ENCODE results near the gene LPIN2.

LPIN2 gene

DNA sequence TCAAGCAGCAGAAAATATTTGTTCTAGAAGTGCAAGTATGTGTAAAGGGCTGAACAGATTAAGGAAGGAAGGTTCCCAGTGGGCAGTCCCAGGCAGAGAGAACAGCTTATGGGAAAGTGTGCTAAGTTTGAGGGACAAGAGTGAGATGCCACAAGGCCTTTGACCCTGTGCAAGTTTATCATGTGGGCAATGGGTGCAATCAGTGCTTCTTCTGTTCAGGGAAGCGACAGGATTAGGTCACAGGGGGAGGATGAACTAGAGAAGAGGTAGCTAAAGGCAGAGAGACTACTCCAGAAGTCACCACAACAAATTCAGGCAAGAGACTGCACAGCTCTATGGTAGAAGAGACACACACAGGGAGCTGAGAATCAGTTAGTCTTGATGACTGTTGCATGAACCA, 44.3 kb downstream of the LPIN2 start:
- no peak overlapping the region for H3K4me3 ChIP-seq (replicated peaks; ENCODE audit: low read depth, low read length)
- TF ChIP-seq, protein P1, sequence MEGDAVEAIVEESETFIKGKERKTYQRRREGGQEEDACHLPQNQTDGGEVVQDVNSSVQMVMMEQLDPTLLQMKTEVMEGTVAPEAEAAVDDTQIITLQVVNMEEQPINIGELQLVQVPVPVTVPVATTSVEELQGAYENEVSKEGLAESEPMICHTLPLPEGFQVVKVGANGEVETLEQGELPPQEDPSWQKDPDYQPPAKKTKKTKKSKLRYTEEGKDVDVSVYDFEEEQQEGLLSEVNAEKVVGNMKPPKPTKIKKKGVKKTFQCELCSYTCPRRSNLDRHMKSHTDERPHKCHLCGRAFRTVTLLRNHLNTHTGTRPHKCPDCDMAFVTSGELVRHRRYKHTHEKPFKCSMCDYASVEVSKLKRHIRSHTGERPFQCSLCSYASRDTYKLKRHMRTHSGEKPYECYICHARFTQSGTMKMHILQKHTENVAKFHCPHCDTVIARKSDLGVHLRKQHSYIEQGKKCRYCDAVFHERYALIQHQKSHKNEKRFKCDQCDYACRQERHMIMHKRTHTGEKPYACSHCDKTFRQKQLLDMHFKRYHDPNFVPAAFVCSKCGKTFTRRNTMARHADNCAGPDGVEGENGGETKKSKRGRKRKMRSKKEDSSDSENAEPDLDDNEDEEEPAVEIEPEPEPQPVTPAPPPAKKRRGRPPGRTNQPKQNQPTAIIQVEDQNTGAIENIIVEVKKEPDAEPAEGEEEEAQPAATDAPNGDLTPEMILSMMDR (IDR thresholded peaks at IDR 0.05; ENCODE audit: insufficient read depth, low read length, poor library complexity, severe bottlenecking): no peak
- H3K36me3 ChIP-seq (ENCODE audit: control insufficient read depth, insufficient read depth, low read length): no peaks in the 10 kb centered on the region
- no peaks in the 10 kb centered on the region for H3K27me3 ChIP-seq (replicated peaks; ENCODE audit: control insufficient read depth, insufficient read depth, low read length)
- DNase-seq (ENCODE audit: extremely low read depth, insufficient read length): no peak

DNA sequence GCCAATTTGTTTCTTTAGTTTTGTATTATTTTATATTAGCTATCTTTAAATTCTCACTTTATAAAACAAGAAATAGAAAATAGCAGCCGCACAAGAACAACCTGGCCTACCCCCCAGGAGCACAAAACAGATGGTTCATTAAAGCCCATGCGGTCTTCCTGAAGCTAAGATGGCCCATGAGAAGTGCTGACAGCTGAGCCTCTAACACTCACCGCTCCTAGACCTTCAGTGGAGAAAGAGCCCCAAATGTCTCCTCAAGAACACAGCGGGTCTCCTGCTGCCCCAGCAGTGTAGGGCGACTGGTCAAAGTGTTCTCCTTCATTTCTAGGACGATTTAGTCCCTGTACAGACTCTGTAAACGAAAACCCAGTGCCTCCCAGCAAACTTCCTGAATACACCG, 45.1 kb downstream of the LPIN2 start:
- TF ChIP-seq, protein P1 (IDR thresholded peaks at IDR 0.05; ENCODE audit: insufficient read depth, low read length, poor library complexity, severe bottlenecking): no peak
- no peaks in the 10 kb centered on the region for H3K36me3 ChIP-seq (ENCODE audit: control insufficient read depth, insufficient read depth, low read length)
- DNase-seq (ENCODE audit: extremely low read depth, insufficient read length): no peak
- peak overlapping the region; percentile 38 for H3K4me3 ChIP-seq (replicated peaks; ENCODE audit: low read depth, low read length)
- H3K27me3 ChIP-seq (replicated peaks; ENCODE audit: control insufficient read depth, insufficient read depth, low read length): no peaks in the 10 kb centered on the region

DNA sequence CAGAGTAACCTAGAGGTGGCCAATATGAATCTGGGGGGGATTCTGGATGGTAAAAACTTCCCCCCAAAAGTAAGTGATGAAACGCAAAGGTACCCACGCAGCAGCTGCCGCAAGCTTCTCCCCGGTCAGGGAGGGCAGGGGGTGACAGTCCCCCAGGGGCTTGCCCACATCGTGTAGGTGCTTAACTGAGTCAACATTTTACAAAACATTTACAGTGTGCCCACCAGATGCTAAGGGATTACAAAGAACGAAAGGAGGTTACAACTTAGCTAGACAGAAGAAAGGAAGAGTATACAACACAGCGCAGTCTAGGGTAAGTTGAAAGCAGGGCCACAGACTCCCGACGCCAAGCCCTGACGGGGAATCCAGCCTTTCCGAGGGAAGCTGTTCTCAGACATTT, 45.6 kb downstream of the LPIN2 start:
- no peaks in the 10 kb centered on the region for H3K36me3 ChIP-seq (ENCODE audit: control insufficient read depth, insufficient read depth, low read length)
- TF ChIP-seq, protein P1 (IDR thresholded peaks at IDR 0.05; ENCODE audit: insufficient read depth, low read length, poor library complexity, severe bottlenecking): no peak
- H3K4me3 ChIP-seq (replicated peaks; ENCODE audit: low read depth, low read length): peak overlapping the region; percentile 38
- DNase-seq (ENCODE audit: extremely low read depth, insufficient read length): peak; percentile 60
- no peaks in the 10 kb centered on the region for H3K27me3 ChIP-seq (replicated peaks; ENCODE audit: control insufficient read depth, insufficient read depth, low read length)

DNA sequence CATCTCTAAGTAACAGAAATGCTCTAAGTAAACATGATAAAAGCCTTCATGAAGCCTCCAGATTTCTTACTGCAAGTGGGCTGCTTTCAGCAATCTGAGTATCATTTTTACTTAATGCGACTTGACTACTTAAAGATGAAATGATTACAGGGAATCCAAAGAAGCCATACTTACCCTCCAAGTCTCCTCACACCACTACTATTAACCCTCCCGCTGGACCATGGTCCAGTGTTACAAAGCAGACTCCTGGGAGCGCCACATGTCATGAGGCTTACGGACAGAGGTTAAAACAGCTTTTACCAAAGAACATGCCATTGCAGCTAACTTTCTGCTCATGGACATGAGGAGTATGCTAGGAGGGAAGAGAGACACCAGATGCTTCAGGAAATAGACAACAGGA, 46.4 kb downstream of the LPIN2 start:
- no peaks in the 10 kb centered on the region for H3K36me3 ChIP-seq (ENCODE audit: control insufficient read depth, insufficient read depth, low read length)
- DNase-seq (ENCODE audit: extremely low read depth, insufficient read length): no peak
- H3K27me3 ChIP-seq (replicated peaks; ENCODE audit: control insufficient read depth, insufficient read depth, low read length): no peaks in the 10 kb centered on the region
- TF ChIP-seq, protein P1 (IDR thresholded peaks at IDR 0.05; ENCODE audit: insufficient read depth, low read length, poor library complexity, severe bottlenecking): no peak
- no peak overlapping the region for H3K4me3 ChIP-seq (replicated peaks; ENCODE audit: low read depth, low read length)

DNA sequence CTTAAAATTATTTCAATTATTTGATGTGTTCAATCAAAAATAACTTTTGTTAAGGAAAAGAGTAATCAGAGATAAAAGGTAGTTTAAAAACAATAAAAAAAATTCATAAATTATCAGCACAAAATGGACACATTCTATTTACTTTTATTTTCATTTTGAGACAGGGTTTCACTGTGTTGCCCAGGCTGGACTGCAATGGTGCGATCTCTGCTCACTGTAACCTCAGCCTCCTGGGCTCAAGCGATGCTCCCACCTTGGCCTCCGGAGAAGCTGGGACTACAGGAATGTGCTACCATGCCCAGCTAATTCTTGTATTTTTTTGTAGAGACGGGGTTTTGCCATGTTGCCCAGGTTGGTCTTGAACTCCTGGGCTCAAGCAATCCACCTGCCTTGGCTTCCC, 47.1 kb downstream of the LPIN2 start:
- TF ChIP-seq, protein P1 (IDR thresholded peaks at IDR 0.05; ENCODE audit: insufficient read depth, low read length, poor library complexity, severe bottlenecking): no peak
- DNase-seq (ENCODE audit: extremely low read depth, insufficient read length): no peak
- Histone ChIP-seq H3K4me3 (replicated peaks; ENCODE audit: low read depth, low read length) (no peak overlapping the region), H3K36me3 (ENCODE audit: control insufficient read depth, insufficient read depth, low read length) (no peaks in the 10 kb centered on the region), H3K27me3 (replicated peaks; ENCODE audit: control insufficient read depth, insufficient read depth, low read length) (no peaks in the 10 kb centered on the region)

DNA sequence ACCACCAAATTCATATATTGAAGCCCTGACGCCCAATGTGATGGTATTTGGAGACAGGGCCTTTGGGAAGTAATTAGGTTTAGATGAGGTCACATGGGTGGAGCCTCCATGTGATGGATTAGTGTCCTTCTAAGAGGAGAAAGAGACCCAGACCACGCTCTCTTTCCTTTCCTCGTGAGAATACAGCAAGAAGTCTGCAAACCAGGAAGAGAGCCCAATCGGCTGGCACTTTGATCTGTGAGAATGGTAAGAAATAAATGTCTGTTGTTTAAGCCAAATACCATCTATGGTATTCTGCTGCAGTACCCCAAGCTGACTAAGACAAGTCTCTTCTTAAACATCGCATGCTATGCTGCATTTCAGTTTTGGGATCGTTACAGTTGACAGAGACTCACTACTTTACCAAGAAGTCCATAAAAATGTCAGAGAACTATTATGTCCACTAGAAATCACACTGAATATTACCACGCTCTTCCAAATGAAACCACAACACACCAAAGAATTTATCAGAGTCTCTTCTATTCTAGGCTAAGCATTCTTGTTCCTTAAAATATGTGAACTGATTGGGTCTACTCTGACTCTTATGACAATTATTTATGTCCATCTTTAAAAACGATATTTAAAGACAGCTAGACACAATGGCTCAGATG, 48.5 kb downstream of the LPIN2 start:
- TF ChIP-seq, protein P1 (IDR thresholded peaks at IDR 0.05; ENCODE audit: insufficient read depth, low read length, poor library complexity, severe bottlenecking): no peak
- Histone ChIP-seq H3K27me3 (replicated peaks; ENCODE audit: control insufficient read depth, insufficient read depth, low read length) (no peaks in the 10 kb centered on the region), H3K4me3 (replicated peaks; ENCODE audit: low read depth, low read length) (no peak overlapping the region), H3K36me3 (ENCODE audit: control insufficient read depth, insufficient read depth, low read length) (no peaks in the 10 kb centered on the region)
- no peak for DNase-seq (ENCODE audit: extremely low read depth, insufficient read length)
